Bone marrow (tissue), 2 donors: ENCODE data around the gene NCKAP5.

Source experiments
- DNase-seq, 2 donors: peaks; one replicate each; lab custom pipeline; 2025; lab: John Stamatoyannopoulos, UW

Gene NCKAP5

GRCh38 chr2:133574186-133574585 lies 5.9 kb upstream of the NCKAP5 start:
- no peak for DNase-seq

GRCh38 chr2:133573491-133574162 lies 5.4 kb upstream of the NCKAP5 start:
- no peak for DNase-seq

- no peak for DNase-seq
Observed at GRCh38 chr2:133571249-133571648, 3.0 kb upstream of the NCKAP5 start.

GRCh38 chr2:133570542-133570941 lies 2.3 kb upstream of the NCKAP5 start:
- no peak for DNase-seq

- no peak for DNase-seq
Observed at GRCh38 chr2:133569286-133569830, 1.1 kb upstream of the NCKAP5 start.

GRCh38 chr2:133568598-133568997 lies 335 bp upstream of the NCKAP5 start:
- DNase-seq = no peak

GRCh38 chr2:133562558-133562957 lies 5.7 kb downstream of the NCKAP5 start:
- no peak for DNase-seq

GRCh38 chr2:133561045-133561852 lies 7.0 kb downstream of the NCKAP5 start:
- DNase-seq = no peak

GRCh38 chr2:133557614-133558013 lies 10.6 kb downstream of the NCKAP5 start:
- DNase-seq = no peak

- DNase-seq = no peak
Observed at GRCh38 chr2:133553838-133554408, 14.3 kb downstream of the NCKAP5 start.

- no peak for DNase-seq
Observed at GRCh38 chr2:133553251-133553650, 15.0 kb downstream of the NCKAP5 start.

GRCh38 chr2:133552821-133553220 lies 15.4 kb downstream of the NCKAP5 start:
- no peak for DNase-seq

GRCh38 chr2:133541797-133542196 lies 26.5 kb downstream of the NCKAP5 start:
- DNase-seq = no peak

- DNase-seq = no peak
Observed at GRCh38 chr2:133541376-133541775, 26.9 kb downstream of the NCKAP5 start.

- DNase-seq = no peak
Observed at GRCh38 chr2:133532919-133533318, 35.3 kb downstream of the NCKAP5 start.

GRCh38 chr2:133531382-133531781 lies 36.9 kb downstream of the NCKAP5 start:
- DNase-seq = no peak

- DNase-seq = no peak
Observed at GRCh38 chr2:133530645-133531044, 37.6 kb downstream of the NCKAP5 start.

GRCh38 chr2:133526530-133527300 lies 41.5 kb downstream of the NCKAP5 start:
- no peak for DNase-seq

GRCh38 chr2:133525613-133526529 lies 42.4 kb downstream of the NCKAP5 start:
- no peak for DNase-seq

GRCh38 chr2:133525090-133525489 lies 43.2 kb downstream of the NCKAP5 start:
- no peak for DNase-seq

- no peak for DNase-seq
Observed at GRCh38 chr2:133523406-133523805, 44.9 kb downstream of the NCKAP5 start.
